ENCODE data around the gene HEATR9. TPM values are rescaled to one million over a fixed set of nuclear protein-coding genes. Genes with fewer than 3 reads are reported as not detected.

Gene HEATR9
- total and polyA plus RNA-seq, 8 donors: 0.17 to 0.37 (median 0.20) TPM; not detected in 3

DNA sequence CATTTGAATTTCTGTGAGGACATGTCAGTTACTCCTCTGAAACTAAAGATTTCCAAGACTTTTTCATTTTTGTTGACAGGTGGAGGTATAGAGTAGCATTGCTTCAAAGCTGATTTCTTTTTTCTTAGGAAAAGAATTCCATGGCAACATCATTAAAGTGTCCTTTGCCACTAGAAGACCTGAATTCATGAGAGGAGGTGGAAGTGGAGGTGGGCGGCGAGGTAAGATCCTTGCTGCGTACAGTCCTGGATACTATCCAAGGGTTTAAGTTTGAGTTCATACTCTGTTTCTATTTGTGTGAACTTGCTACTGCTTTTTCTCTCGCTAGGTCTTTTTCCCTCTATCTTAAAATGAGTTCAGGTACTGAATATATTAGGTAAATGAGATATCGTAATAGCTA, 26.5 kb downstream of the HEATR9 start:
- ATAC-seq (no peak), DNase-seq (no peak)
- Histone ChIP-seq H3K27me3 (no peaks in the 10 kb centered on the region), H3K4me1 (no peaks in the 10 kb centered on the region), H3K4me3 (no peak overlapping the region), H3K9me3 (no peaks in the 10 kb centered on the region), H3K27ac (no peak overlapping the region), H3K36me3 (peaks cover 0 to 99% of the 10 kb centered on the region in 2 donors)
- TF ChIP-seq CTCF (IDR thresholded peaks at IDR 0.05): no peak
- intact Hi-C loops (cut with DNase I): no loop called here

DNA sequence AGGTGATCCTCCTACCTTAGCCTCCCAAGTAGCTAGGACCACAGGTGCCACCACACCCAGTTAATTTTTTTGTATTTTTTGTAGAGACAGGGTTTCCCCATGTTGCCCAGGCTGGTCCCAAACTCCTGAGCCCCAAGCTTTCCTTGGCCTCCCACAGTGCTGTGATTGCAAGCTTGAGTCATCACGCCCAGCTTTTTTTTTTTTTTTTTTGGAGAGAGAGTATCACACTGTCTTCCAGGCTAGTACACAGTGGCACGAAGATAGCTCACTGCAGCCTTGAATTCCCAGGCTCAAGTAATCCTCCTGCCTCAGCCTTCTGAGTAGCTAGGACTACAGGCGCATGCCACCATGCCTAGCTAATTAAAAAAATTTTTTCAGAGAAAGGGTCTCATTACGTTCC, 27.2 kb downstream of the HEATR9 start:
- no peak for TF ChIP-seq CTCF (IDR thresholded peaks at IDR 0.05)
- Histone ChIP-seq H3K36me3 (peaks cover 0 to 100% of the 10 kb centered on the region in 2 donors), H3K4me1 (no peaks in the 10 kb centered on the region), H3K27ac (no peak overlapping the region), H3K9me3 (no peaks in the 10 kb centered on the region), H3K4me3 (no peak overlapping the region), H3K27me3 (no peaks in the 10 kb centered on the region)
- no peak for DNase-seq
- no peak for ATAC-seq
- intact Hi-C loops (cut with DNase I): no loop called here

DNA sequence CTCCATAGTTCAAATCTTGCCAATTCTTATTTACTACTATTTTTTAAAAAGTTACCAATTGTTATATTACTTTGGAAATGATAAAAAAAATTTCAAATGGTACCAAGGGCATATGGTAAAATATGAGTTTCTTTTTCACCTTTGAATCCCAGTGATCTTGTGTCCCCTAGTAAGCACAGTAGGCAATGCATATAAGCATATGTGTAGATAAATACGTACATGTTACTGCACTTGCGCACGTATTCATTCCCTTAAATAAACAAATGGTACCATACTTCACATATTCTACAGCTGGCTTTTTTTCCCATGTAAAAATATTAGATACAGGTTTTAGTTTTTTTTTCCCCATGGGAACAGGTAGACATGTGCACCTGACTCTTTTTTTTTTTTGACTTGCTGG, 27.6 kb downstream of the HEATR9 start:
- Histone ChIP-seq H3K27ac (no peak overlapping the region), H3K9me3 (no peaks in the 10 kb centered on the region), H3K4me1 (no peaks in the 10 kb centered on the region), H3K4me3 (no peak overlapping the region), H3K27me3 (no peaks in the 10 kb centered on the region), H3K36me3 (peaks cover 0 to 100% of the 10 kb centered on the region in 2 donors)
- intact Hi-C loops (cut with DNase I): no loop called here
- no peak for TF ChIP-seq CTCF (IDR thresholded peaks at IDR 0.05)
- ATAC-seq (no peak), DNase-seq (no peak)

GRCh38 chr17:35825206-35825605, 43.5 kb downstream of the HEATR9 start:
- intact Hi-C loops (cut with DNase I): no loop called here
- H3K36me3 ChIP-seq: peaks cover 6 to 97% of the 10 kb centered on the region in 2 donors
- ATAC-seq: no peak
- H3K9me3 ChIP-seq: no peaks in the 10 kb centered on the region
- no peaks in the 10 kb centered on the region for H3K27me3 ChIP-seq
- H3K4me3 ChIP-seq: no peak overlapping the region
- no peak for TF ChIP-seq CTCF (IDR thresholded peaks at IDR 0.05)
- H3K27ac ChIP-seq: no peak overlapping the region
- no peak for DNase-seq
- no peaks in the 10 kb centered on the region for H3K4me1 ChIP-seq

DNA sequence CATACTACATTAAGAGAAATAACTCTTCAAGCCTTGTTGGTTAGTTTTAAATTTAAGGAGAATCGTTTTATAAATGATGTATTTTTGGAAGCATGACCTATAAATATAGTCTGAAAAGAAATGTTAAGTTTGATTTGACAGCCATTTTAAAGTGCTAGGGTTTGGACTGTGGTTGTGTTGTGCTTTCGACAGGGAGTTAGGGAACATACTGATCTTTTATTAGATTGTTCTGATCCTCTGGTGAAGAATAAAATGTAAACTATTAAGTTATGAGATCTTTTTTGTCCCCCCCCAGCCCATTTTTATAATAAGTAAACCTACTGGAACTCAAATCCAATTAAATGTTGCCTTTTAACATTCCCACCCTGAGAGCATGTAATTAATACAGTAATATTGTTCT, 47.4 kb downstream of the HEATR9 start:
- Histone ChIP-seq H3K4me3 (no peak overlapping the region), H3K27me3 (no peaks in the 10 kb centered on the region), H3K4me1 (peaks cover 0 to 12% of the 10 kb centered on the region in 2 donors), H3K36me3 (peaks cover 0 to 88% of the 10 kb centered on the region in 2 donors), H3K9me3 (no peaks in the 10 kb centered on the region), H3K27ac (no peak overlapping the region)
- ATAC-seq (no peak), DNase-seq (no peak)
- no peak for TF ChIP-seq CTCF (IDR thresholded peaks at IDR 0.05)
- intact Hi-C loops (cut with DNase I): no loop called here
